SU-DHL-6 (cell line): Measurements from ENCODE around the gene GABRD.

Experiments used
- EZH2phosphoT487 ChIP-seq: fragments of 200-600 bp; sonication (generic), shearing (Covaris generic); conservative IDR thresholded peaks from 2 replicates; pipeline ENCODE4 v1.6.1; 2018; ENCODE audit warnings: mild to moderate bottlenecking, antibody characterized with exemption, low read length, moderate library complexity, mixed read lengths
- TF ChIP-seq, protein P1 (sequence below): fragments of 200-600 bp; sonication (generic); IDR thresholded peaks from one replicate; pipeline ENCODE4 v1.5.1; 2017; ENCODE audit warnings: antibody characterized with exemption, mild to moderate bottlenecking, low read length, moderate library complexity; ENCODE audit not compliant: insufficient read depth, poor library complexity, severe bottlenecking

DNA sequence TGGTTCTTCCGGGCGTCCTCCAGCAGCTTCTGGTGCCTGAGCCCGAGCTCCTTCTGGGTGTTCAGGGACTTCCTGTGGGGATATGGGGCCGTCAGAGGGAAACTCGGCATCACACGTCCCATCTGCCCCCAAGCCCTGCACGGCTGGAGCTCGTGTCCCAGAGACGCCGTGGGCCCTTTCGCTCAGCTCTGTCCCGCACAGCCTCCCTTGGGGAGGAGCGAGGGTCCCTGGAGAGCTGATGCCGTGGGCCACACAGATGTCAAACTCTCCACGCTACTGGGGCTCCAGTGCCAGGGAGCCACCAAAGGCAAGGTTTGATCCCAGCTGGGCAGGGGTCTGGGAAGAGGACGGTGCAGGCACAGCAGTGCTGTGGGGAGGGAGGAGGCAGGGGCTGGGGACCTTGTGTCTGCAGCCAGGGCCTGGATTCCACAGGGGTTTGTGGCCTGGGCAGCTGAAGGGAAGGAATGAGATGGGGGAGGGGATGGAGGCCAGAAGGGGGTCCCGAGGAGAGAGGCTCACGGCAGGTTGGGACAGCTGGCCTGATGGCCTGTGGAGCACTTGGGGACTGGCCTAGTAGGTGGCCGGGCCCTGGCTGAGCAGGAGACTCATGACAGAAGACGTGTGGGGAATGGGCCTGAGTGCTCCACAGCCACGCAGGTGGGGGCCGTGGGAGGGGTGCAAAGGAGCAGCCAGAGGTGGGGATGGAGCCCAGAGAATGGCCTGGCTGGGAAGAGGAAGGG is 46.0 kb upstream of the GABRD start:
- TF ChIP-seq, protein P1, sequence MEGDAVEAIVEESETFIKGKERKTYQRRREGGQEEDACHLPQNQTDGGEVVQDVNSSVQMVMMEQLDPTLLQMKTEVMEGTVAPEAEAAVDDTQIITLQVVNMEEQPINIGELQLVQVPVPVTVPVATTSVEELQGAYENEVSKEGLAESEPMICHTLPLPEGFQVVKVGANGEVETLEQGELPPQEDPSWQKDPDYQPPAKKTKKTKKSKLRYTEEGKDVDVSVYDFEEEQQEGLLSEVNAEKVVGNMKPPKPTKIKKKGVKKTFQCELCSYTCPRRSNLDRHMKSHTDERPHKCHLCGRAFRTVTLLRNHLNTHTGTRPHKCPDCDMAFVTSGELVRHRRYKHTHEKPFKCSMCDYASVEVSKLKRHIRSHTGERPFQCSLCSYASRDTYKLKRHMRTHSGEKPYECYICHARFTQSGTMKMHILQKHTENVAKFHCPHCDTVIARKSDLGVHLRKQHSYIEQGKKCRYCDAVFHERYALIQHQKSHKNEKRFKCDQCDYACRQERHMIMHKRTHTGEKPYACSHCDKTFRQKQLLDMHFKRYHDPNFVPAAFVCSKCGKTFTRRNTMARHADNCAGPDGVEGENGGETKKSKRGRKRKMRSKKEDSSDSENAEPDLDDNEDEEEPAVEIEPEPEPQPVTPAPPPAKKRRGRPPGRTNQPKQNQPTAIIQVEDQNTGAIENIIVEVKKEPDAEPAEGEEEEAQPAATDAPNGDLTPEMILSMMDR = no peak
- no peak for TF ChIP-seq EZH2phosphoT487
